ENCODE measurements around the gene INCENP. TPM values are rescaled to one million over a fixed set of nuclear protein-coding genes. Genes with fewer than 3 reads are reported as not detected.
"Not testable (repeated sequence)": the region's sequence is repeated elsewhere in the genome, so short reads cannot be mapped to it uniquely, and the experiment has no call there.

Gene INCENP
- total RNA-seq, 2 donors from 2014 or later, result 15.9 to 22.3 TPM

DNA sequence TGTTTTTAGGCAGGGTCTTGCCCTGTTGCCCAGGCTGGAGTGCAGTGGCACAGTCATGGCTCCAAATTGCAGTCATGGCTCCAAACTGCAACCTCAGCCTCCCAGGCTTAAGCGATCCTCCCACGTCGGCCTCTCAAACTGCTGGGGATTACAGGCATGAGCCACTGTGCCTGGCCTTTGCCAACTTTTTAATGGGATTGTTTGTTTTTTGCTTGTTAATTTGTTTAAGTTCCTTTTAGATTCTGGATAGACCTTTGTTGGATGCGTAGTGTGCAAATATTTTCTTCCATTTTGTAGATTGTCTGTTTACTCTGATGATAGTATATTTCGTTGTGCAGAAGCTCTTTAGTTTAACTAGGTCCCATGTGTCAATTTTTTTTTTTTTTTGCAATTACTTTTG lies 56.2 kb downstream of the INCENP start:
- Mint-ChIP-seq H3K36me3 (ENCODE audit: low read depth) (peaks cover 3% of the 10 kb centered on the region), H3K4me3 (no peak overlapping the region), H3K27me3 (peaks cover 25% of the 10 kb centered on the region), H3K4me1 (no peaks in the 10 kb centered on the region), H3K27ac (no peak overlapping the region)
- no peaks in the 10 kb centered on the region for H3K9me3 ChIP-seq (ENCODE audit: control insufficient read depth, low read length, poor library complexity, severe bottlenecking)
- no peak for ATAC-seq
- no peak for DNase-seq

DNA sequence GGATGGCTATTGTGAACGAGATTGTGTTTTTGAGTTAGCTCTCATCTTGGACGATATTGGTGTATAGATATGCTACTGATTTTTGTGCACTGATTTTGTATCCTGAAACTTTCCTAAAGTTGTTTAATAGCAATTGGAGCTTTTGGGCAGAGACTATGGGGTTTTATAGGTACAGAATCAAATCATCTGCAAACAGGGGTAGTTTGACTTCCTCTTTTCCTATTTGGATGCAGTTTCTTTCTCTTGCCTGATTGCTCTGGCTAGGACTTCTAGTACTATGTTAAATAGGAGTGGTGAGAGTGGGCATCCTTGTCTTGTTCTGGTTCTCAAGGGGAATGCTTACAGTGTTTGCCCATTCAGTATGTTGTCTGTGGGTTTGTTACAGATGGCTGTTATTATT lies 57.3 kb downstream of the INCENP start:
- DNase-seq (no peak), ATAC-seq (no peak)
- Mint-ChIP-seq H3K4me3 (no peak overlapping the region), H3K4me1 (no peaks in the 10 kb centered on the region), H3K36me3 (ENCODE audit: low read depth) (peaks cover 6% of the 10 kb centered on the region), H3K27me3 (peaks cover 29% of the 10 kb centered on the region), H3K27ac (no peak overlapping the region)
- no peaks in the 10 kb centered on the region for H3K9me3 ChIP-seq (ENCODE audit: control insufficient read depth, low read length, poor library complexity, severe bottlenecking)

DNA sequence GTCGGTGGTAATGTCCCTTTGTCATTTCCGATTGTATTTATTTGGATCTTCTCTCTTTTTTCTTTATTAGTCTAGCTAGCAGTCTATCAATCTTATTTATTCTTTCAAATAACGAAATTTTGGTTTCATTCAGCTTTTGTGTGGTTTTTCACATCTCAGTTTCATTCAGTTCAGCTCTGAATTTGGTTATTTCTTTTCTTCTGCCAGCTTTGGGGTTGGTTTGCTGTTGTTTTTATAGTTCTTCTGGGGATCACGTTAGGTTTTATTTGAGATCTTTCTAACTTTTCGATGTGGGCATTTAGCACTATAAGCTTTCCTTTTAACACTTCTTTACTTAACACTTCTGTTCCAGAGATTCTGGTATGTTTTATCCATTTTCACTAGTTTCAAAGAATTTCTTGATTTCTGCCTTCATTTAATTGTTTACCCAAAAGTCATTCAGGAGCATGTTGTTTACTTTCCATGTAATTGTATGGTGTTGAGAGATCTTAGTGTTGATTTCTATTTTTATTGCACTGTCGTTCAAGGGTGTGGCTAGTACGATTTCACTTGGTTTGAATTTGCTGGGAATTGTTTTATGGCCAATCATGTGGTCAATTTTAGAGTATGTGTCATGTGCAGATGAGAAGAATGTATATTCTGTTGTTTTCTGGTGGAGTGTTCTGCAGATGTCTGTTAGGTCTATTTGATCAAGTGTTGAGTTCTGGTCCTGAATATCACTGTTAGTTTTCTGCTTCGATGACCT lies 58.5 kb downstream of the INCENP start:
- H3K4me3 Mint-ChIP-seq, result no peak overlapping the region
- no peaks in the 10 kb centered on the region for H3K4me1 Mint-ChIP-seq
- H3K36me3 Mint-ChIP-seq (ENCODE audit: low read depth), result peaks cover 6% of the 10 kb centered on the region
- ATAC-seq (no peak), DNase-seq (no peak)
- H3K27ac Mint-ChIP-seq, result no peak overlapping the region
- H3K9me3 ChIP-seq (ENCODE audit: control insufficient read depth, low read length, poor library complexity, severe bottlenecking), result no peaks in the 10 kb centered on the region
- H3K27me3 Mint-ChIP-seq, result peaks cover 26% of the 10 kb centered on the region

DNA sequence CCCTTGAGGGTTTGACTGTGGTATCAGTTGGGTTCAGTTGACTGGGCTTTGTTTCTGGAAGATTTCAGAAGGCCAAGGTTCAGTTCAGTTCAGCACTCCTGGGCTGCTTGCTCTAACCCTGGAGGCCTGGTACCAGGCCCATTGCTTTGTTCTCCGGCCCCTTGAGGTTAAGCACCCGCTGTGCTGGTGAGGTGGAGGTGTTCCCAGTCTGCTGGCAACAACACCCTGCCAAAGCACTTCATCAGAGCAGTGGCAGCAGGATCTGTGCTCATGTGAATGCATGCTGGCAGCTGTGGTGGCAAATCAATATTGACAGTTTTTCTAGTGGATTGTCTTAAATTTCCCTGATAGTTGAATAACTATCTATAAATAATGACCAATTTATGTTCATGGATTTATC lies 62.4 kb downstream of the INCENP start:
- H3K9me3 ChIP-seq (ENCODE audit: control insufficient read depth, low read length, poor library complexity, severe bottlenecking), result no peaks in the 10 kb centered on the region
- no peak overlapping the region for H3K27ac Mint-ChIP-seq
- H3K4me1 Mint-ChIP-seq, result no peaks in the 10 kb centered on the region
- no peak overlapping the region for H3K4me3 Mint-ChIP-seq
- no peak for DNase-seq
- ATAC-seq, result no peak
- peaks cover 6% of the 10 kb centered on the region for H3K36me3 Mint-ChIP-seq (ENCODE audit: low read depth)
- H3K27me3 Mint-ChIP-seq, result peaks cover 55% of the 10 kb centered on the region

DNA sequence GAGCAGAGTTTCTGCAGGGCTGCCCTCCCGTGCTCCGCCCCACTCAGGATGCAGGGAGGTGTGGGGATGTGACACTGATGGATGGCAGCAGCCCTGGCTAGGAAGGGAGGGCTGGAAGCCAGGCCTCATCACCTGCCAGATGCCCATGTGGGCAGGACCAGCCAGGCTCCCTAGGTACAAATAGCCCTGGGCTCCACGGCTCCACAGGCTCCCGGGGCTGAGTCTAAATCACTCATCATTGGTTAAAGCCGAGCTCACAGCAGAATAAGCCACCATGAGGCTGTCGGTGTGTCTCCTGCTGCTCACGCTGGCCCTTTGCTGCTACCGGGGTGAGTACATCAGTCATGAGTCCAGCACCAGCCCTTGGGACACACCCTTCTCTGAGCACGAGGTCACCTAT lies 66.2 kb downstream of the INCENP start, which contains the start of gene SCGB1D1:
TSS of gene SCGB1D1 (plus strand) at position 206 of the 400 bp plus-strand sequence. CDS start at position 275, 69 bp downstream.
- Mint-ChIP-seq H3K27me3 (peaks cover 86% of the 10 kb centered on the region), H3K4me3 (no peak within 1 kb of the TSS), H3K27ac (peak within 1 kb of the TSS; percentile 59), H3K36me3 (ENCODE audit: low read depth) (peaks cover 5% of the 10 kb centered on the region), H3K4me1 (no peaks in the 10 kb centered on the region)
- DNase-seq, result no peak
- no peak for ATAC-seq
- no peaks in the 10 kb centered on the region for H3K9me3 ChIP-seq (ENCODE audit: control insufficient read depth, low read length, poor library complexity, severe bottlenecking)

DNA sequence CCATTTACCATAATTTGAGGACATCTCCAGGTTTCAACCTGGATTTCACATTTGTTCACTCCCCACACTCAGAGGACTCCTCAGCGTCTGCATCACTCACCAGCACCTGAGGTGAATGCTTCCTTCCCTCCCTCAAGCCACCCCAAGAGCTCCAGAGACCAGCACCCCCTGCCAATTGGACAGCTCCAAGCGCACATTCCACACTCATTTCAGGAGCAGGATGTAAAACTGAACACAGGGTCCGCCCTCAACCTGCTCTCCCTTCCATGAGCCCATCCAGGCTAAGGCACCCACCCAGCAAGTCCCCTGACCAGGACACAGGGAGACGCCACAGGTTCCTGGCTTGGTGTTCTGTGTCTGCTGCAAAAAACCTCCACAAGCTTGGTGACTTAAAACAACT lies 70.1 kb downstream of the INCENP start:
- H3K36me3 Mint-ChIP-seq (ENCODE audit: low read depth), result peaks cover 5% of the 10 kb centered on the region
- no peaks in the 10 kb centered on the region for H3K9me3 ChIP-seq (ENCODE audit: control insufficient read depth, low read length, poor library complexity, severe bottlenecking)
- peaks cover 90% of the 10 kb centered on the region for H3K27me3 Mint-ChIP-seq
- H3K4me3 Mint-ChIP-seq, result no peak overlapping the region
- DNase-seq, result no peak
- no peak overlapping the region for H3K27ac Mint-ChIP-seq
- no peak for ATAC-seq
- no peaks in the 10 kb centered on the region for H3K4me1 Mint-ChIP-seq

DNA sequence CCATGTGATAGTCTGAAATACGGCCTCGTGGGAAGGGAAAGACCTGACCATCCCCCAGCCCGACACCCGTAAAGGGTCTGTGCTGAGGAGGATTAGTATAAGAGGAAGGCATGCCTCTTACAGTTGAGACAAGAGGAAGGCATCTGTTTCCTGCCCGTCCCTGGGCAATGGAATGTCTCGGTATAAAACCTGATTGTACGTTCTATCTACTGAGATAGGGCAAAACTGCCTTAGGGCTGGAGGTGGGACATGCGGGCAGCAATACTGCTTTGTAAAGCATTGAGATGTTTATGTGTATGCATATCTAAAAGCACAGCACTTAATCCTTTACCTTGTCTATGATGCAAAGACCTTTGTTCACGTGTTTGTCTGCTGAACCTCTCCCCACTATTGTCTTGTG lies 71.2 kb downstream of the INCENP start:
- not testable (repeated sequence) for H3K4me1 Mint-ChIP-seq; H3K27ac Mint-ChIP-seq; H3K36me3 Mint-ChIP-seq (ENCODE audit: low read depth); DNase-seq; H3K9me3 ChIP-seq (ENCODE audit: control insufficient read depth, low read length, poor library complexity, severe bottlenecking); H3K4me3 Mint-ChIP-seq; ATAC-seq
- H3K27me3 Mint-ChIP-seq, result peaks cover 87% of the 10 kb centered on the region

DNA sequence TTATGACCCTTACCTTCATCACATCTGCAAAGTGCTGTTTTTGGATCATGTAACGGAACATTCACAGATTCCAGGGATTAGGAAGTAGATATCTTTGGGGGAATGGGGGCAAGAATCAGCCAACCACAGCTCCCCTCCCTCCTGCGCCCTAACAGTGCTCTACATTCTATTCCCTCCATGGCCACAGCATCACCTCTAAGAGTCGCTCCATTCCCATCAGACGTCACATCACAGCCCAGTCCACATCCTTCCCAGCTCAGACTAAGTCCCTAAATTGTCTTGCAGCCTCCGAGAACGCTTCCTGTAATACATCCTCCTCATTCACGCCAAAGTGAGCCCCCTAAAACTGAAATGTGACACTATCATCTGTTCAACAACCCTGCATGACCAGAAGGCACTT lies 72.1 kb downstream of the INCENP start:
- no peak for ATAC-seq
- no peaks in the 10 kb centered on the region for H3K9me3 ChIP-seq (ENCODE audit: control insufficient read depth, low read length, poor library complexity, severe bottlenecking)
- H3K4me1 Mint-ChIP-seq, result no peaks in the 10 kb centered on the region
- peaks cover 7% of the 10 kb centered on the region for H3K36me3 Mint-ChIP-seq (ENCODE audit: low read depth)
- no peak overlapping the region for H3K4me3 Mint-ChIP-seq
- DNase-seq, result no peak
- no peak overlapping the region for H3K27ac Mint-ChIP-seq
- peaks cover 88% of the 10 kb centered on the region for H3K27me3 Mint-ChIP-seq

DNA sequence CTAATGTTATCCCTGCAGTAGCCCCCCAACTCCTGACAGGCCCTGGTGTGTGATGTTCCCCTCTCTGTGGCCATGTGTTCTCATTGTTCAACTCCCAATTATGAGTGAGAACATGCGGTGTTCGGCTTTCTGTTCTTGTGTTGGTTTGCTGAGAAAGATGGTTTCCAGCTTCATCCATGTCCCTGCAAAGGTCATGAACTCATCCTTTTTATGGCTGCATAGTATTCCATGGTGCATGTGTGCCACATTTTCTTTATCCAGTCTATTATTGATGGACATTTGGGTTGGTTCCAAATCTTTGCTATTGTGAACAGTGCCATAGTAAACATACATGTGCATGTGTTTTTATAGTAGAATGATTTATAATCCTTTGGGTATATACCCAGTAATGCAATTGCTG lies 73.6 kb downstream of the INCENP start:
- not testable (repeated sequence) for H3K4me3 Mint-ChIP-seq; DNase-seq; H3K4me1 Mint-ChIP-seq; H3K27ac Mint-ChIP-seq; H3K9me3 ChIP-seq (ENCODE audit: control insufficient read depth, low read length, poor library complexity, severe bottlenecking); ATAC-seq
- Mint-ChIP-seq H3K27me3 (peaks cover 88% of the 10 kb centered on the region), H3K36me3 (ENCODE audit: low read depth) (peaks cover 10% of the 10 kb centered on the region)

DNA sequence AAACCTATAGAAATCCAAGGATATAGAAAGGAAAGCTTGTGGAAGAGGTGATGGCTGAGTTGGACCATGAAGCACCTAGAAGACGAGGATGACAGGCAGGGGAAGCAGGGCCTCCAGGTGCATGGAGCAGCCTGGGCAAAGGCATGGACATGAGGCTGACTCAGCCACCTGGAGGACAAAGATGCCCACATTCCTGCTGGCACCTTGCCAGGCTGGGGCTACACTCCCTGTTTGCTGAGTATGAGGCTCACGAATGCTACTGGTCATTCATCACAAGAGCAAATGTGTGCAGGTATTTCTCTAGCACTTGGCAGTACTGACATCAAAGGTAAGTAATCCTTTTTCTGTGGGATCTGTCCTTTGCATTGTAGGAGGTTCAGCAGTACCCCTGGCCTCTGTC lies 77.6 kb downstream of the INCENP start:
- ATAC-seq (no peak), DNase-seq (no peak)
- Mint-ChIP-seq H3K27ac (no peak overlapping the region), H3K4me1 (peaks cover 7% of the 10 kb centered on the region), H3K27me3 (peaks cover 67% of the 10 kb centered on the region), H3K36me3 (ENCODE audit: low read depth) (peaks cover 5% of the 10 kb centered on the region), H3K4me3 (no peak overlapping the region)
- H3K9me3 ChIP-seq (ENCODE audit: control insufficient read depth, low read length, poor library complexity, severe bottlenecking), result no peaks in the 10 kb centered on the region

Other genes starting within 250 kb of the INCENP start
- gene FADS3, start 232.5 kb upstream of the INCENP start, total RNA-seq, result 10 to 100 TPM in 1 of 2 donors, 1 to 10 TPM in 1; 8.5 to 14.5 TPM
- not detected for gene RAB3IL1, start 206.4 kb upstream of the INCENP start, total RNA-seq
- under 1 TPM; 0.26 to 0.35 TPM for gene BEST1, start 173.7 kb upstream of the INCENP start, total RNA-seq
- 1,000 to 10,000 TPM; 1,744 to 2,260 TPM for gene FTH1, start 156.4 kb upstream of the INCENP start, total RNA-seq
- gene SCGB1D1, start 66.2 kb downstream of the INCENP start, total RNA-seq, result not detected
- not detected for gene SCGB2A1, start 84.7 kb downstream of the INCENP start, total RNA-seq
- gene SCGB1D2, start 118.2 kb downstream of the INCENP start, total RNA-seq, result not detected
- not detected for gene SCGB2A2, start 146.1 kb downstream of the INCENP start, total RNA-seq
- not detected for gene SCGB1D4, start 175.1 kb downstream of the INCENP start, total RNA-seq
- gene ASRGL1, start 213.4 kb downstream of the INCENP start, total RNA-seq, result under 1 TPM; 0.75 to 0.89 TPM

Data from T-helper 17 cell (primary cell).